Mesendoderm (in vitro differentiated cells): ENCODE results near the gene PLXND1.
A peak's percentile ranks its signal among the peaks of the same experiment; 100 is the strongest.

Source experiments
- DNase-seq: peaks from one replicate; pipeline ENCODE4 v3.0.0; 2013
- H2AK5ac ChIP-seq: 2 replicates; pipeline ENCODE4 v1.6.1; 2013; ENCODE audit warnings: low read length, inconsistent platforms
- H2BK120ac ChIP-seq: 2 replicates; pipeline ENCODE4 v1.6.1; 2013; ENCODE audit warnings: low read depth, mild to moderate bottlenecking, low read length, moderate library complexity, mixed read lengths
- H2BK15ac ChIP-seq: replicated peaks from 2 replicates; pipeline ENCODE4 v1.6.1; 2013; ENCODE audit warnings: low read depth, mild to moderate bottlenecking, moderate library complexity
- H2BK5ac ChIP-seq: 2 replicates; pipeline ENCODE4 v1.6.1; 2013; ENCODE audit warnings: low read length, inconsistent platforms
- H3K18ac ChIP-seq: 2 replicates; pipeline ENCODE4 v1.6.1; 2013; ENCODE audit warnings: mild to moderate bottlenecking, low read length, mixed read lengths
- H3K23ac ChIP-seq: one replicate; pipeline ENCODE4 v1.6.1; 2013; ENCODE audit warnings: low read length
- H3K27ac ChIP-seq: 2 replicates; pipeline ENCODE4 v1.5.1; 2013; ENCODE audit warnings: low read depth, mild to moderate bottlenecking, inconsistent platforms, low read length, moderate library complexity
- H3K27me3 ChIP-seq: 2 replicates; pipeline ENCODE4 v1.6.1; 2013; ENCODE audit warnings: low read length, control low read depth, mild to moderate bottlenecking, inconsistent platforms; ENCODE audit not compliant: insufficient read depth, poor library complexity
- H3K36me3 ChIP-seq: 2 replicates; pipeline ENCODE4 v1.6.1; 2013; ENCODE audit warnings: low read length, inconsistent platforms; ENCODE audit not compliant: control insufficient read depth, insufficient read depth
- H3K4ac ChIP-seq: one replicate; pipeline ENCODE4 v1.6.1; 2013; ENCODE audit warnings: low read depth, mild to moderate bottlenecking, low read length, moderate library complexity
- H3K4me1 ChIP-seq: 2 replicates; pipeline ENCODE4 v1.6.1; 2013; ENCODE audit warnings: low read depth, low read length, inconsistent platforms; ENCODE audit not compliant: control insufficient read depth
- H3K4me2 ChIP-seq: 2 replicates; pipeline ENCODE4 v1.6.1; 2013; ENCODE audit warnings: low read length
- H3K4me3 ChIP-seq: 2 replicates; pipeline ENCODE4 v1.5.1; 2013; ENCODE audit warnings: mild to moderate bottlenecking, low read length
- H3K56ac ChIP-seq: one replicate; pipeline ENCODE4 v1.6.1; 2013; ENCODE audit warnings: low read length
- H3K79me1 ChIP-seq: 2 replicates; pipeline ENCODE4 v1.6.1; 2013; ENCODE audit warnings: low read length, inconsistent platforms
- H3K79me2 ChIP-seq: 2 replicates; pipeline ENCODE4 v1.6.1; 2013; ENCODE audit warnings: mild to moderate bottlenecking, low read length; ENCODE audit not compliant: control insufficient read depth, insufficient read depth
- H3K9ac ChIP-seq: 2 replicates; pipeline ENCODE4 v1.6.1; 2013; ENCODE audit warnings: low read length, inconsistent platforms
- H4K5ac ChIP-seq: one replicate; pipeline ENCODE4 v1.6.1; 2013; ENCODE audit warnings: low read length
- H4K8ac ChIP-seq: one replicate; pipeline ENCODE4 v1.6.1; 2013; ENCODE audit warnings: low read depth, mild to moderate bottlenecking, control low read depth, low read length, moderate library complexity
- WGBS: extraction: QIAGEN DNeasy Blood & Tissue Kit; methylation state at CpG from one replicate; pipeline ENCODE4 v1.1.7; 2013; ENCODE audit warnings: low lambda C conversion rate, missing lambda C conversion rate; ENCODE audit not compliant: insufficient coverage; ENCODE audit errors: extremely low coverage; 5-methylcytosine and 5-hydroxymethylcytosine counted together

Gene PLXND1

DNA sequence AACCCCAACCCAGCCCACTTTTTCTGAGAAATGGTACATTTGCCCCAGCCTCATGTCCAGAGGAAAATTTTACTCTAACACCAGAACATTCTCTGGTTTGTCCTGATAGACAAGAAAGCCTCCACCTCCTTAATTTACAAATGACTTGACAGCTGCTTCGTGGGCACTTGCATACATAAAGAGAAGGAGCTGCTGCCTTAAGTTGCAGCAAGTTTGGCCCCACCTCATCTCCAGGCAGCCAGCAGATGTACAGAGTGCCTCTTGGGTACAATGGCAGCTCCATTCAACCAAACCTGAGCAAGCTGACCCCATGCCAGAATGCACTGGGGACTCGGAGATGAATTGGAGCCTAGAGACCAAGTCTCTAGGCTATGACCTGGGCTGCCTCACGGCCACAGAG lies 69.7 kb downstream of the PLXND1 start:
- no peak overlapping the region for H3K27ac ChIP-seq
- H2BK5ac ChIP-seq = no peak overlapping the region
- no peak overlapping the region for H3K4me2 ChIP-seq
- H3K56ac ChIP-seq = no peak overlapping the region
- H3K23ac ChIP-seq = no peak overlapping the region
- H3K4me1 ChIP-seq = peaks cover 10% of the 10 kb centered on the region
- no peaks in the 10 kb centered on the region for H3K79me1 ChIP-seq
- no peak overlapping the region for H4K8ac ChIP-seq
- no peak overlapping the region for H4K5ac ChIP-seq
- no peak overlapping the region for H2AK5ac ChIP-seq
- H3K27me3 ChIP-seq = no peaks in the 10 kb centered on the region
- no peak for DNase-seq
- no CpG with 5 or more reads among the region's 3 CpGs for WGBS
- no peak overlapping the region for H3K9ac ChIP-seq
- H3K79me2 ChIP-seq = no peaks in the 10 kb centered on the region
- no peak overlapping the region for H2BK15ac ChIP-seq
- H3K4ac ChIP-seq = no peak overlapping the region
- H3K18ac ChIP-seq = no peak overlapping the region
- H3K4me3 ChIP-seq = no peak overlapping the region
- H2BK120ac ChIP-seq = no peak overlapping the region
- H3K36me3 ChIP-seq = no peaks in the 10 kb centered on the region

DNA sequence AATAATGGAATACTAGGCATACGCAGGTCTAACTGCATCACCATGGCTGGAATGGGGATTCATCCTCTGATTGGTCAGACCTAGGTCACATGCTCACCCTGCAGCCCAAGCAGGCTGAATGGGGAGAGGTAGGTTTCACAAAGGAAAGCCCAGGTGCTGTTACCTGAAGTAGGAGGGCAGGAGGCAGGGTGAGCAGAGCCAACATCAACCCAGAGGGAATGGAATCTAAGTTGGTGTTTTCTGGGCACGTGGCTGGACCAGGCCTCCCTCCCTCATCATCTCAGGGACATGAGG lies 70.2 kb downstream of the PLXND1 start:
- Histone ChIP-seq H2AK5ac (no peak overlapping the region), H3K79me2 (no peaks in the 10 kb centered on the region), H3K18ac (no peak overlapping the region), H3K56ac (no peak overlapping the region), H3K27me3 (no peaks in the 10 kb centered on the region), H2BK5ac (no peak overlapping the region), H3K4me3 (no peak overlapping the region), H4K8ac (no peak overlapping the region), H3K36me3 (no peaks in the 10 kb centered on the region), H4K5ac (no peak overlapping the region), H3K79me1 (no peaks in the 10 kb centered on the region), H3K4me1 (peaks cover 10% of the 10 kb centered on the region), H2BK15ac (no peak overlapping the region), H3K23ac (no peak overlapping the region), H2BK120ac (no peak overlapping the region), H3K4me2 (no peak overlapping the region), H3K9ac (no peak overlapping the region), H3K4ac (no peak overlapping the region), H3K27ac (no peak overlapping the region)
- whole genome bisulfite sequencing = no CpG with 5 or more reads among the region's 2 CpGs
- DNase-seq = no peak

DNA sequence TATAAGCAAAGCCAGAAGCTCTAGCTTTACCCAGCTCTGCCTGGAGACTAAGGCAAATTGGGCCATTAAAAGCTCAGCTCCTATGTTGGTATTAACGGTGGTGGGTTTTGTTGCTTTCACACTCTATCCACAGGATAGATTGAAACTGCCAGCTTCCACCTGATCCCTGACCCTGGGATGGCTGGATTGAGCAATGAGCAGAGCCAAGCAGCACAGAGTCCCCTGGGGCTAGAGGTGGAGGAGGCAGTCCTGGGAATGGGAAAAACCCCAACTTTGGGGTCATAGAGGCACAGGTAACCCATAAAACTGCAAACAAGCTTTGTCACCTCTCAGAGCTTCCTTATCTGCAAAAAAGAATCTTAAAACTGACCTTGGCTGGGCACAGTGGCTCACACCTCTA lies 71.4 kb downstream of the PLXND1 start:
- Histone ChIP-seq H3K56ac (peak overlapping the region; percentile 71), H2AK5ac (peak overlapping the region; percentile 96), H3K4ac (no peak overlapping the region), H2BK15ac (no peak overlapping the region), H4K5ac (no peak overlapping the region), H2BK5ac (peak overlapping the region; percentile 77), H3K4me3 (no peak overlapping the region), H2BK120ac (no peak overlapping the region), H3K9ac (peak overlapping the region; percentile 8), H3K27me3 (no peaks in the 10 kb centered on the region), H3K23ac (no peak overlapping the region), H3K36me3 (no peaks in the 10 kb centered on the region), H3K4me2 (no peak overlapping the region), H3K4me1 (peaks cover 15% of the 10 kb centered on the region), H3K79me1 (no peaks in the 10 kb centered on the region), H3K27ac (peak overlapping the region; percentile 42), H3K79me2 (no peaks in the 10 kb centered on the region), H3K18ac (no peak overlapping the region), H4K8ac (no peak overlapping the region)
- no peak for DNase-seq
- no CpG with 5 or more reads among the region's 1 CpG for WGBS

DNA sequence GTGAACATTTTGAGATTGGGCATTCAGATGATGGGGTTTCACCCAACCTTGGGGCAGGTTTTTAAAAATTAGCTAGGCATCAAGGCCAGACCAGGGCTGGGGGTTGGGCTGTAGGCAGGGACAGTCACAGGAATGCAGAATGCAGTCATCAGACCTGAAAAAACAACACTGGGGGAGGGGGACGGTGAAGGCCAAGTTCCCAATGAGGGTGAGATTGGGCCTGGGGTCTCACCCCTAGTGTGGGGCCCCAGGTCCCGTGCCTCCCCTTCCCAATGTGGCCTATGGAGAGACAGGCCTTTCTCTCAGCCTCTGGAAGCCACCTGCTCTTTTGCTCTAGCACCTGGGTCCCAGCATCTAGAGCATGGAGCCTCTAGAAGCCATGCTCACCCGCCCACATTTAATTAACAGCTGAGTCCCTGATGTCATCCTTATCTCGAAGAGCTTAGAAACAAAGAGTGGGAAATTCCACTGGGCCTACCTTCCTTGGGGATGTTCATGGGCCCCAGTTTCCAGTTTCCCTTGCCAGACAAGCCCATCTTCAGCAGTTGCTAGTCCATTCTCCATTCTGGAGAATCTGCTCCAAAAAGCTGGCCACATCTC lies 71.9 kb downstream of the PLXND1 start:
- Histone ChIP-seq H2BK5ac (peak overlapping the region; percentile 77), H3K4me3 (no peak overlapping the region), H3K23ac (no peak overlapping the region), H4K5ac (no peak overlapping the region), H4K8ac (no peak overlapping the region), H2BK15ac (no peak overlapping the region), H3K4me1 (peaks cover 18% of the 10 kb centered on the region), H3K18ac (no peak overlapping the region), H3K9ac (peak overlapping the region; percentile 8), H3K79me1 (no peaks in the 10 kb centered on the region), H3K79me2 (no peaks in the 10 kb centered on the region), H2BK120ac (no peak overlapping the region), H3K56ac (peak overlapping the region; percentile 71), H3K27ac (peak overlapping the region; percentile 42), H3K4me2 (no peak overlapping the region), H2AK5ac (peak overlapping the region; percentile 96), H3K4ac (no peak overlapping the region), H3K27me3 (no peaks in the 10 kb centered on the region), H3K36me3 (no peaks in the 10 kb centered on the region)
- WGBS = no CpG with 5 or more reads among the region's 4 CpGs
- peak; percentile 96 for DNase-seq

DNA sequence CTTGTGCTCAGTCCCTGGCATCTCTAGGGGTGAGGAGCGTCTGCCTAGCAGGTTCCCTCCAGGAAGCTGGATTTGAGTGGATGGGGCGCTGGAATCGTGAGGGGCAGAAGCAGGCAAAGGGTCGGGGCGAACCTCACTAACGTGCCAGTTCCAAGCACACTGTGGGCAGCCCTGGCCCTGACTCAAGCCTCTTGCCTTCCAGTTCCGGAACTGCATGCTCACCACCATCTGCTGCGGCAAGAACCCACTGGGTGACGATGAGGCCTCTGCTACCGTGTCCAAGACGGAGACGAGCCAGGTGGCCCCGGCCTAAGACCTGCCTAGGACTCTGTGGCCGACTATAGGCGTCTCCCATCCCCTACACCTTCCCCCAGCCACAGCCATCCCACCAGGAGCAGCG lies 73.1 kb downstream of the PLXND1 start:
- Histone ChIP-seq H2BK15ac (no peak overlapping the region), H2AK5ac (no peak overlapping the region), H3K4ac (peak overlapping the region; percentile 76), H3K56ac (no peak overlapping the region), H3K18ac (no peak overlapping the region), H3K4me1 (peaks cover 18% of the 10 kb centered on the region), H3K79me1 (no peaks in the 10 kb centered on the region), H2BK5ac (peak overlapping the region; percentile 65), H3K36me3 (no peaks in the 10 kb centered on the region), H3K27ac (no peak overlapping the region), H4K8ac (no peak overlapping the region), H3K27me3 (no peaks in the 10 kb centered on the region), H4K5ac (no peak overlapping the region), H2BK120ac (no peak overlapping the region), H3K23ac (no peak overlapping the region), H3K9ac (no peak overlapping the region), H3K4me2 (no peak overlapping the region), H3K79me2 (no peaks in the 10 kb centered on the region), H3K4me3 (no peak overlapping the region)
- no peak for DNase-seq
- no CpG with 5 or more reads among the region's 16 CpGs for whole genome bisulfite sequencing

DNA sequence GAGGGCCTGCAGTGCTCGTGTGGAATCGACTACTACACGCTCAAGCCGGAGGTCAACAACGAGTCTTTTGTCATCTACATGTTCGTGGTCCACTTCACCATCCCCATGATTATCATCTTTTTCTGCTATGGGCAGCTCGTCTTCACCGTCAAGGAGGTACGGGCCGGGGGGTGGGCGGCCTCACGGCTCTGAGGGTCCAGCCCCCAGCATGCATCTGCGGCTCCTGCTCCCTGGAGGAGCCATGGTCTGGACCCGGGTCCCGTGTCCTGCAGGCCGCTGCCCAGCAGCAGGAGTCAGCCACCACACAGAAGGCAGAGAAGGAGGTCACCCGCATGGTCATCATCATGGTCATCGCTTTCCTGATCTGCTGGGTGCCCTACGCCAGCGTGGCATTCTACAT lies 74.2 kb downstream of the PLXND1 start:
- WGBS = no CpG with 5 or more reads among the region's 20 CpGs
- Histone ChIP-seq H3K4me2 (no peak overlapping the region), H2AK5ac (no peak overlapping the region), H3K4ac (no peak overlapping the region), H2BK5ac (no peak overlapping the region), H3K79me2 (no peaks in the 10 kb centered on the region), H3K9ac (no peak overlapping the region), H4K5ac (no peak overlapping the region), H3K23ac (no peak overlapping the region), H3K27me3 (no peaks in the 10 kb centered on the region), H3K4me1 (peaks cover 18% of the 10 kb centered on the region), H3K4me3 (no peak overlapping the region), H3K36me3 (no peaks in the 10 kb centered on the region), H2BK15ac (no peak overlapping the region), H3K56ac (no peak overlapping the region), H4K8ac (no peak overlapping the region), H3K79me1 (no peaks in the 10 kb centered on the region), H3K18ac (no peak overlapping the region), H2BK120ac (no peak overlapping the region), H3K27ac (no peak overlapping the region)
- no peak for DNase-seq
